ENCODE measurements around the gene TAOK3.

DNA sequence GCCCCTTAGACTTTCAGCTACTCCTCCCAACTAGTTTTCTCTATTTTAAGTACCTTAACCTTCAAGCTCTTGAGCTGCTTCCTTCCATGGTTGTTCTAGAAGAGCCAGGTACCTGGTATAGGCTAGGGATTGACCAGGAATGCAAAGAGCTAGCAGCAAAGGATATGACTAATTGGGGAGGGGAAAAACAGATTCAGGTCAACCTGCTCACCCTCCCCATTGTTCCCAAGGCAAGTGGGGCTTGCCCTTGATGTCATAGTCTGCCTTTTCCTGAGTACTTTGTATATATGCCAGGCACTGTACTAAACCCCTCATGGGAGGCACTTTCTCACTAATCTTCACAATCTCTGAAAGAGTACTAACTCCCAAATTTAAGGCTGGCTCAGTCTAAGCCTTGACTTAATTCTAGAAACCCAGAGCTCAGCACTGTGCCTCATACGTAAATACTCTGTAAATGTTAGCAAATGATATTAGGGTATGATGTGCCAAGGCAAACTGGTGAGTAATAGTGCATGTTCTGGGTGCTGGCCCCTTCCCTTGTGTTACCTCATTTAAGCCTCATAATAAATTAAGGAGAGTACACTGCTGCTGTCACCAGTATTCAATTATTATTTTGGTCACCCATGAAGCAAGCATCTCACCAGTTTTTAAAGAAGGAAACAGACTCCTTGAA lies 45.8 kb upstream of the TAOK3 start:
- TF ChIP-seq, protein P1, sequence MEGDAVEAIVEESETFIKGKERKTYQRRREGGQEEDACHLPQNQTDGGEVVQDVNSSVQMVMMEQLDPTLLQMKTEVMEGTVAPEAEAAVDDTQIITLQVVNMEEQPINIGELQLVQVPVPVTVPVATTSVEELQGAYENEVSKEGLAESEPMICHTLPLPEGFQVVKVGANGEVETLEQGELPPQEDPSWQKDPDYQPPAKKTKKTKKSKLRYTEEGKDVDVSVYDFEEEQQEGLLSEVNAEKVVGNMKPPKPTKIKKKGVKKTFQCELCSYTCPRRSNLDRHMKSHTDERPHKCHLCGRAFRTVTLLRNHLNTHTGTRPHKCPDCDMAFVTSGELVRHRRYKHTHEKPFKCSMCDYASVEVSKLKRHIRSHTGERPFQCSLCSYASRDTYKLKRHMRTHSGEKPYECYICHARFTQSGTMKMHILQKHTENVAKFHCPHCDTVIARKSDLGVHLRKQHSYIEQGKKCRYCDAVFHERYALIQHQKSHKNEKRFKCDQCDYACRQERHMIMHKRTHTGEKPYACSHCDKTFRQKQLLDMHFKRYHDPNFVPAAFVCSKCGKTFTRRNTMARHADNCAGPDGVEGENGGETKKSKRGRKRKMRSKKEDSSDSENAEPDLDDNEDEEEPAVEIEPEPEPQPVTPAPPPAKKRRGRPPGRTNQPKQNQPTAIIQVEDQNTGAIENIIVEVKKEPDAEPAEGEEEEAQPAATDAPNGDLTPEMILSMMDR (IDR thresholded peaks at IDR 0.05) = no peak
- TF ChIP-seq POLR2A (IDR thresholded peaks at IDR 0.05) = no peak

All from Peyer's patch (tissue), 4 donors.